ENCODE results near the gene TNN.

GRCh38 chr1:175188936-175189335 is 121.3 kb downstream of the TNN start:
- TF ChIP-seq CTCF (IDR thresholded peaks at IDR 0.05 in 2 of 3, conservative IDR thresholded peaks at IDR 0.05 in 1 of 3; ENCODE audit: control insufficient read depth in 2 of 3, extremely low read depth in 1 of 3, insufficient read depth in 1 of 3, low read depth in 3 of 3, low read length in 3 of 3), result no peak
- TF ChIP-seq RAD51 (IDR thresholded peaks at IDR 0.05), result no peak
- no peak for TF ChIP-seq ZNF274 (IDR thresholded peaks at IDR 0.05; ENCODE audit: insufficient read depth, insufficient read length)
- no peak for TF ChIP-seq CUX1 (IDR thresholded peaks at IDR 0.05; ENCODE audit: insufficient replicate concordance, low read depth, low read length)
- TF ChIP-seq YY1 (IDR thresholded peaks at IDR 0.05; ENCODE audit: low read depth, low read length), result 0 out of 2 replicates have a peak, but pooled peaks have one; percentile 20
- TF ChIP-seq KLF5 (IDR thresholded peaks at IDR 0.05; ENCODE audit: partially characterized antibody), result no peak
- TF ChIP-seq MAX (IDR thresholded peaks at IDR 0.05; ENCODE audit: low read depth, low read length), result no peak
- TF ChIP-seq CEBPB (IDR thresholded peaks at IDR 0.05; ENCODE audit: borderline replicate concordance in 1 of 2, low read depth in 2 of 2, low read length in 2 of 2), result no peak
- no peak for TF ChIP-seq ZNF384 (IDR thresholded peaks at IDR 0.05; ENCODE audit: borderline replicate concordance, low read depth, low read length)
- TF ChIP-seq POLR2A (IDR thresholded peaks at IDR 0.05; ENCODE audit: low read depth, low read length), result no peak
- TF ChIP-seq EP300 (IDR thresholded peaks at IDR 0.05; ENCODE audit: borderline replicate concordance in 1 of 2, control insufficient read depth in 1 of 2, low read depth in 2 of 2, low read length in 2 of 2), result peak; percentile 61 to 66; a peak in 3 of 4 replicates
- 0 out of 2 replicates have a peak, but pooled peaks have one; percentile 41 for TF ChIP-seq CBFB (IDR thresholded peaks at IDR 0.05; ENCODE audit: low read depth)

Data from GM12878 (cell line).